WTC11 (cell line): ENCODE data around the gene TFF1. TPM values are rescaled to one million over a fixed set of nuclear protein-coding genes. Genes with fewer than 3 reads are reported as not detected.

Experiments used
- ATAC-seq: fragments of 200-7000 bp; cut with Tn5 transposase; 2 replicates; pipeline ENCODE4 v1.10.0; 2021; ENCODE audit warnings: mild to moderate bottlenecking, moderate library complexity
- CTCF ChIA-PET: fragments of 300-600 bp; sonication (Branson Sonifier 250); formaldehyde crosslinking; loops from one replicate; lab custom pipeline; 2021; ENCODE audit warnings: antibody characterized with exemption; lab: Charles Lee
- POLR2A ChIA-PET: fragments of 350-600 bp; sonication (Branson Sonifier 250); formaldehyde crosslinking; loops from one replicate; lab custom pipeline; 2021; ENCODE audit warnings: antibody characterized with exemption; lab: Charles Lee
- DNase-seq: peaks from one replicate; pipeline ENCODE4 v3.0.0; 2021; ENCODE audit warnings: low spot score
- H3K27ac Mint-ChIP-seq: 2 replicates; pipeline ENCODE4 v1.8.0; 2021; ENCODE audit warnings: mixed read lengths
- H3K27me3 Mint-ChIP-seq: 2 replicates; pipeline ENCODE4 v1.8.0; 2021; ENCODE audit warnings: low read depth, mild to moderate bottlenecking, moderate library complexity, mixed read lengths
- H3K36me3 Mint-ChIP-seq: 2 replicates; pipeline ENCODE4 v1.8.0; 2021; ENCODE audit warnings: mixed read lengths
- H3K4me1 Mint-ChIP-seq: 2 replicates; pipeline ENCODE4 v1.8.0; 2022; ENCODE audit warnings: mixed read lengths
- H3K4me3 Mint-ChIP-seq: 2 replicates; pipeline ENCODE4 v1.8.0; 2021; ENCODE audit warnings: mild to moderate bottlenecking, moderate library complexity, mixed read lengths
- H3K9me3 Mint-ChIP-seq: 2 replicates; pipeline ENCODE4 v1.8.0; 2021; ENCODE audit warnings: mixed read lengths
- AFF4 ChIP-seq: sonication (generic); formaldehyde crosslinking; IDR thresholded peaks from 2 replicates; pipeline ENCODE4 v1.8.1; 2023; ENCODE audit warnings: mild to moderate bottlenecking, missing genetic modification reagents, borderline replicate concordance
- CBFB ChIP-seq: sonication (generic); formaldehyde crosslinking; IDR thresholded peaks from 2 replicates; pipeline ENCODE4 v1.8.1; 2022; ENCODE audit warnings: mild to moderate bottlenecking, low read depth, missing genetic modification reagents
- E2F4 ChIP-seq: sonication (generic); formaldehyde crosslinking; IDR thresholded peaks from 2 replicates; pipeline ENCODE4 v1.8.1; 2022; ENCODE audit warnings: low read depth, mild to moderate bottlenecking, moderate library complexity, missing genetic modification reagents, borderline replicate concordance
- ESRRA ChIP-seq: sonication (generic); formaldehyde crosslinking; IDR thresholded peaks from 2 replicates; pipeline ENCODE4 v1.8.1; 2022; ENCODE audit warnings: mild to moderate bottlenecking, missing genetic modification reagents, borderline replicate concordance
- FOXP1 ChIP-seq: sonication (generic); formaldehyde crosslinking; IDR thresholded peaks from 2 replicates; pipeline ENCODE4 v1.8.0; 2022; ENCODE audit warnings: missing genetic modification reagents, mild to moderate bottlenecking, moderate library complexity, borderline replicate concordance
- GABPB1 ChIP-seq: sonication (generic); formaldehyde crosslinking; IDR thresholded peaks from 2 replicates; pipeline ENCODE4 v1.8.1; 2023; ENCODE audit warnings: mild to moderate bottlenecking, missing genetic modification reagents
- KAT7 ChIP-seq: sonication (generic); formaldehyde crosslinking; IDR thresholded peaks from 2 replicates; pipeline ENCODE4 v1.8.1; 2023; ENCODE audit warnings: missing genetic modification reagents, mild to moderate bottlenecking, borderline replicate concordance
- NFYB ChIP-seq: sonication (generic); formaldehyde crosslinking; conservative IDR thresholded peaks from 2 replicates; pipeline ENCODE4 v1.8.0; 2022; ENCODE audit warnings: low read depth, missing genetic modification reagents
- NR2C2 ChIP-seq: sonication (generic); formaldehyde crosslinking; IDR thresholded peaks from 2 replicates; pipeline ENCODE4 v1.8.0; 2022; ENCODE audit warnings: mild to moderate bottlenecking, missing genetic modification reagents
- NR3C1 ChIP-seq: sonication (generic); formaldehyde crosslinking; conservative IDR thresholded peaks from 2 replicates; pipeline ENCODE4 v1.8.1; 2023; ENCODE audit warnings: low read depth, mild to moderate bottlenecking, missing genetic modification reagents
- RORB ChIP-seq: fragments of 250-450 bp; sonication (Bioruptor Pico); IDR thresholded peaks from 2 replicates; pipeline ENCODE4 v1.9.0; 2021; ENCODE audit warnings: mild to moderate bottlenecking
- SP1 ChIP-seq: sonication (generic); formaldehyde crosslinking; conservative IDR thresholded peaks from 2 replicates; pipeline ENCODE4 v1.8.1; 2022; ENCODE audit warnings: missing genetic modification reagents
- ZNF232 ChIP-seq: sonication (generic); formaldehyde crosslinking; IDR thresholded peaks from 2 replicates; pipeline ENCODE4 v1.8.0; 2022; ENCODE audit warnings: mild to moderate bottlenecking, missing genetic modification reagents
- ZNF396 ChIP-seq: fragments of 250-450 bp; sonication (Bioruptor Pico); IDR thresholded peaks from 2 replicates; pipeline ENCODE4 v1.8.0; 2021; ENCODE audit warnings: mild to moderate bottlenecking, moderate library complexity, borderline replicate concordance
- ZNF416 ChIP-seq: fragments of 250-450 bp; sonication (Bioruptor Pico); IDR thresholded peaks from 2 replicates; pipeline ENCODE4 v1.9.0; 2021; ENCODE audit warnings: mild to moderate bottlenecking, inconsistent platforms
- ZNF512 ChIP-seq: sonication (generic); formaldehyde crosslinking; IDR thresholded peaks from 2 replicates; pipeline ENCODE4 v1.8.1; 2022; ENCODE audit warnings: missing genetic modification reagents, borderline replicate concordance
- ZNF671 ChIP-seq: fragments of 250-450 bp; sonication (Bioruptor Pico); IDR thresholded peaks from 2 replicates; pipeline ENCODE4 v1.8.0; 2021; ENCODE audit warnings: mild to moderate bottlenecking
- total RNA-seq: library from RNA; stranded (reverse); gene quantifications from 3 replicates; pipeline ENCODE4 v1.2.3, GENCODE V29; 2021
- TF ChIP-seq, protein P1 (sequence below): sonication (generic); formaldehyde crosslinking; IDR thresholded peaks from 2 replicates; pipeline ENCODE4 v1.8.0; 2023; ENCODE audit warnings: missing genetic modification reagents
- TF ChIP-seq, protein P2 (sequence below): fragments of 250-450 bp; sonication (Bioruptor Pico); IDR thresholded peaks from 2 replicates; pipeline ENCODE4 v1.9.0; 2021; ENCODE audit warnings: moderate library complexity, mild to moderate bottlenecking, inconsistent platforms, borderline replicate concordance
- TF ChIP-seq, protein P3 (sequence below): sonication (generic); formaldehyde crosslinking; IDR thresholded peaks from 2 replicates; pipeline ENCODE4 v1.8.1; 2022; ENCODE audit warnings: low read depth, missing genetic modification reagents, borderline replicate concordance
- TF ChIP-seq, protein P4 (sequence below): sonication (generic); formaldehyde crosslinking; IDR thresholded peaks from 2 replicates; pipeline ENCODE4 v1.8.0; 2022; ENCODE audit warnings: mild to moderate bottlenecking, missing genetic modification reagents

TFF1 gene
- total RNA-seq, 1 experiment from 2014 or later, result 0.81 TPM

- Mint-ChIP-seq H3K27me3 (no peaks in the 10 kb centered on the region), H3K4me1 (0 out of 2 replicates have a peak, but pooled peaks cover 2% of the 10 kb centered on the region), H3K36me3 (no peaks in the 10 kb centered on the region), H3K27ac (no peak overlapping the region), H3K4me3 (no peak overlapping the region), H3K9me3 (peaks cover 3% of the 10 kb centered on the region; the same call in 1 of the 2 replicates)
- TF ChIP-seq ZNF671 (no peak), NR3C1 (no peak), SP1 (CRISPR knock-in tag) (no peak), ZNF396 (no peak), NFYB (CRISPR knock-in tag) (no peak), AFF4 (no peak), ESRRA (CRISPR knock-in tag) (no peak)
- ATAC-seq, result no peak
- CTCF ChIA-PET, result interaction anchor here (1.8 kb wide), 1 partner anchor 105 kb away, joined by 5 read pairs; no protein-coding TSS in a partner anchor
- POLR2A ChIA-PET, result no interaction called here
- no peak for DNase-seq
Measured at GRCh38 chr21:42414928-42415769, 48.8 kb upstream of the TFF1 start.

- H3K36me3 Mint-ChIP-seq, result no peaks in the 10 kb centered on the region
- TF ChIP-seq, protein P1, sequence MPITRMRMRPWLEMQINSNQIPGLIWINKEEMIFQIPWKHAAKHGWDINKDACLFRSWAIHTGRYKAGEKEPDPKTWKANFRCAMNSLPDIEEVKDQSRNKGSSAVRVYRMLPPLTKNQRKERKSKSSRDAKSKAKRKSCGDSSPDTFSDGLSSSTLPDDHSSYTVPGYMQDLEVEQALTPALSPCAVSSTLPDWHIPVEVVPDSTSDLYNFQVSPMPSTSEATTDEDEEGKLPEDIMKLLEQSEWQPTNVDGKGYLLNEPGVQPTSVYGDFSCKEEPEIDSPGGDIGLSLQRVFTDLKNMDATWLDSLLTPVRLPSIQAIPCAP (CRISPR knock-in tag), result no peak
- TF ChIP-seq RORB (CRISPR knock-in tag), result no peak
- TF ChIP-seq ZNF512 (CRISPR knock-in tag), result no peak
- TF ChIP-seq GABPB1, result no peak
- no peak for TF ChIP-seq E2F4
- no peak for DNase-seq
- CTCF ChIA-PET, result no interaction called here
- H3K27ac Mint-ChIP-seq, result no peak overlapping the region
- no peak for ATAC-seq
- POLR2A ChIA-PET, result no interaction called here
- H3K4me3 Mint-ChIP-seq, result no peak overlapping the region
- 0 out of 2 replicates have a peak, but pooled peaks cover 2% of the 10 kb centered on the region for H3K4me1 Mint-ChIP-seq
- H3K27me3 Mint-ChIP-seq, result no peaks in the 10 kb centered on the region
- H3K9me3 Mint-ChIP-seq, result no peaks in the 10 kb centered on the region; the same call in 1 of the 2 replicates
Measured at GRCh38 chr21:42414553-42414927, 48.2 kb upstream of the TFF1 start.

GRCh38 chr21:42414066-42414465, 47.7 kb upstream of the TFF1 start:
- POLR2A ChIA-PET, result no interaction called here
- DNase-seq (no peak), ATAC-seq (no peak)
- Mint-ChIP-seq H3K4me1 (0 out of 2 replicates have a peak, but pooled peaks cover 2% of the 10 kb centered on the region), H3K9me3 (no peaks in the 10 kb centered on the region), H3K4me3 (no peak overlapping the region), H3K36me3 (no peaks in the 10 kb centered on the region), H3K27ac (no peak overlapping the region), H3K27me3 (no peaks in the 10 kb centered on the region)
- CTCF ChIA-PET, result no interaction called here
- TF ChIP-seq, protein P2, sequence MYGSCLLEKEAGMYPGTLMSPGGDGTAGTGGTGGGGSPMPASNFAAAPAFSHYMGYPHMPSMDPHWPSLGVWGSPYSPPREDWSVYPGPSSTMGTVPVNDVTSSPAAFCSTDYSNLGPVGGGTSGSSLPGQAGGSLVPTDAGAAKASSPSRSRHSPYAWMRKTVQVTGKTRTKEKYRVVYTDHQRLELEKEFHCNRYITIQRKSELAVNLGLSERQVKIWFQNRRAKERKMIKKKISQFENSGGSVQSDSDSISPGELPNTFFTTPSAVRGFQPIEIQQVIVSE (CRISPR knock-in tag), result no peak
- TF ChIP-seq FOXP1 (no peak), CBFB (no peak), NR2C2 (CRISPR knock-in tag) (no peak), ZNF396 (no peak), ZNF671 (no peak), KAT7 (CRISPR knock-in tag) (no peak), ZNF232 (no peak), ZNF416 (CRISPR knock-in tag) (no peak)
- TF ChIP-seq, protein P3, sequence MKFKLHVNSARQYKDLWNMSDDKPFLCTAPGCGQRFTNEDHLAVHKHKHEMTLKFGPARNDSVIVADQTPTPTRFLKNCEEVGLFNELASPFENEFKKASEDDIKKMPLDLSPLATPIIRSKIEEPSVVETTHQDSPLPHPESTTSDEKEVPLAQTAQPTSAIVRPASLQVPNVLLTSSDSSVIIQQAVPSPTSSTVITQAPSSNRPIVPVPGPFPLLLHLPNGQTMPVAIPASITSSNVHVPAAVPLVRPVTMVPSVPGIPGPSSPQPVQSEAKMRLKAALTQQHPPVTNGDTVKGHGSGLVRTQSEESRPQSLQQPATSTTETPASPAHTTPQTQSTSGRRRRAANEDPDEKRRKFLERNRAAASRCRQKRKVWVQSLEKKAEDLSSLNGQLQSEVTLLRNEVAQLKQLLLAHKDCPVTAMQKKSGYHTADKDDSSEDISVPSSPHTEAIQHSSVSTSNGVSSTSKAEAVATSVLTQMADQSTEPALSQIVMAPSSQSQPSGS (CRISPR knock-in tag), result no peak
- TF ChIP-seq, protein P4, sequence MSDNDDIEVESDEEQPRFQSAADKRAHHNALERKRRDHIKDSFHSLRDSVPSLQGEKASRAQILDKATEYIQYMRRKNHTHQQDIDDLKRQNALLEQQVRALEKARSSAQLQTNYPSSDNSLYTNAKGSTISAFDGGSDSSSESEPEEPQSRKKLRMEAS, result no peak
